Measurements from ENCODE around the gene CPN2.

The CPN2 gene

DNA sequence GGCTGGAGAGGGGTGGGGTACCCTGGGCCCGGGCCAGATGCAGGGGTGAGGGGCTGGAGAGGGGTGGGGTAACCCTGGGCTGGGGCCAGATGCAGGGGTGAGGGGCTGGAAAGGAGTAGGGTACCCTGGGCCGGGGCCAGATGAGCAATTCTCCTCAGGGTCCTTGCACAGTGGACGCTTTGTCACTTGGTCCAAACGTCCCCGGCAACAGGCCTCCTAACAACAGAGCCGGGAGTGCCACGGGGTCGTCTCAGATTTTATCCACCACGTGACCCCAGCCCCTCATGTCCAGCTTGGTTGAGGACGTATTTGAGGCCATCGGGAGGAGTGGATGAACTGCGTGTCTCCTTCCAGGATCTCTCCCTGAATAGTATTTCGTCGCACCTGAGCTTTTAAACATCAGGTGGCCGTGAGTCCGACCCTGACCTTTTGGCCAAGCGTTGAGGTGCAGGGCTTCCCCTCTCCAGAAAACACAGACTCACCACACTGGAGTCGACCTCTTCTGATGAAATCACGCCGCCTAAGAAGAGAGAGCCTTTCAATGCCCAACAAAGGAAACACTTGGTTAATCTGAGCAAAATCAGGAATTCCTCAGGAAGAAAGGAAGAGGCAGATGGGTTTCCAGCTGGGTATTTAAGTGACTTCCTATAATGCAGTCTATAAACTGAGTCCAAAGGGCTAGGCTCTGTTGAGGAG is 31.2 kb upstream of the CPN2 start:
- TF ChIP-seq, protein P1, sequence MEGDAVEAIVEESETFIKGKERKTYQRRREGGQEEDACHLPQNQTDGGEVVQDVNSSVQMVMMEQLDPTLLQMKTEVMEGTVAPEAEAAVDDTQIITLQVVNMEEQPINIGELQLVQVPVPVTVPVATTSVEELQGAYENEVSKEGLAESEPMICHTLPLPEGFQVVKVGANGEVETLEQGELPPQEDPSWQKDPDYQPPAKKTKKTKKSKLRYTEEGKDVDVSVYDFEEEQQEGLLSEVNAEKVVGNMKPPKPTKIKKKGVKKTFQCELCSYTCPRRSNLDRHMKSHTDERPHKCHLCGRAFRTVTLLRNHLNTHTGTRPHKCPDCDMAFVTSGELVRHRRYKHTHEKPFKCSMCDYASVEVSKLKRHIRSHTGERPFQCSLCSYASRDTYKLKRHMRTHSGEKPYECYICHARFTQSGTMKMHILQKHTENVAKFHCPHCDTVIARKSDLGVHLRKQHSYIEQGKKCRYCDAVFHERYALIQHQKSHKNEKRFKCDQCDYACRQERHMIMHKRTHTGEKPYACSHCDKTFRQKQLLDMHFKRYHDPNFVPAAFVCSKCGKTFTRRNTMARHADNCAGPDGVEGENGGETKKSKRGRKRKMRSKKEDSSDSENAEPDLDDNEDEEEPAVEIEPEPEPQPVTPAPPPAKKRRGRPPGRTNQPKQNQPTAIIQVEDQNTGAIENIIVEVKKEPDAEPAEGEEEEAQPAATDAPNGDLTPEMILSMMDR (IDR thresholded peaks at IDR 0.05; ENCODE audit: low read depth, low read length, missing control alignments), result no peak
- no peak overlapping the region for H3K4me3 ChIP-seq (ENCODE audit: low read depth, low read length)
- DNase-seq (ENCODE audit: low read depth), result no peak

DNA sequence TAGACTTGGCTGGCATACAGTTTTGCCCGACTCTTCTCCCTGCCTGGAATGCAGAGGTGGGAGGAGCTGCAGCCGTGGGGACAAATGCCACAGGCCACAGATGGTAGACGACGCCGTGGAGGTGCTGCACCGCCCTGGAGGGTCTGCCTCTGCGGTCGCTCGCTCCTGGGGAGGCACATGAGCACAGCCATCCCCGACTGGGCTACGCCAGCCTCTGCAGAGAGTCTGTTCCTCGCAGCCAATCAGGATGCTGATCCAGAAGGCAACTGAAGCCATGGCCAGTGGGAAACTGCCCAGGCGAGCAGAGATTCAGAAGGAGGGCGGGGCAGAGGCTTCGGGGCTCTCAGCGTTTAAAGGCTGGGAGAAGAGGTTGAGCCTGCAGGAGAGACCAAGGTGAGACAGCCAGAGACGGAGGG is 30.3 kb upstream of the CPN2 start:
- TF ChIP-seq, protein P1 (IDR thresholded peaks at IDR 0.05; ENCODE audit: low read depth, low read length, missing control alignments), result no peak
- H3K4me3 ChIP-seq (ENCODE audit: low read depth, low read length), result no peak overlapping the region
- DNase-seq (ENCODE audit: low read depth), result no peak

DNA sequence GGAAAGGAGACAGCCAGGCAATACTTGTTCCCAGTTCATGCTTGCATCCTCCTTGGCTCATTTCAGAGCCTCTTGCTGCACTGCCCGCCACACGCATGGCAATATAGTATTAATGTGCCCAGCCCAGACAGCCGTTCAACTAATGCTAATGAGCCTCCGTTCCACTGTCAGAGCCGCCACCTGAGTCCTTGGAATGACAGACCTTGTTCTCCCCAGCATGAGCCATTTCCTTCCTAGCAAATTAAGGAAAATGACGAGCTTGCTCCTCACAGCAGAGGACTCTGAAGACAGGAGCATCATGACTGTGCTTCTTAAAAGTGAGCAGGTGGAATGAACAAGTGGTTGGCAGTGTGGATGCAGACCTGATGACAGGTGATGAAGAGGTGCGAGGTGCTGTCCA is 29.2 kb upstream of the CPN2 start:
- TF ChIP-seq, protein P1 (IDR thresholded peaks at IDR 0.05; ENCODE audit: low read depth, low read length, missing control alignments), result no peak
- H3K4me3 ChIP-seq (ENCODE audit: low read depth, low read length), result no peak overlapping the region
- DNase-seq (ENCODE audit: low read depth), result no peak

DNA sequence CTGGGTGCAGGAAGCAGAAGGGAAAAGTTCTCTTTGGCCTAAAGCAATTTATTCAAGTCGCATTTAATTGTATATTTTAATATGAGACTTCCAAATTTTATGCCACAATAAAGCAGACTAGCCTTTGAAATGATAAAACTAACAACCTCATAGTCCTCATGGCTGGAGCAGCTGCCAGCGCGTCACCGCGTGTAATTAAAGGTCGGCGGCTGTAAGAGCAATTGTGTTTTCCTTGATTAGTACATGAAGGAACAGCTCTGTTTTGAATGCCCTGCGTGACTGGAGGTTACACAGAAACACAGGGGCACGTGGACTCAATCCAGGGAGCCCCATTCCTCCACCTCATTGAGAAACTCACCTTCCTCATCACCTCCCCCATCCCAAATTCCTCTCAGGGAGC is 28.5 kb upstream of the CPN2 start:
- TF ChIP-seq, protein P1 (IDR thresholded peaks at IDR 0.05; ENCODE audit: low read depth, low read length, missing control alignments), result no peak
- no peak overlapping the region for H3K4me3 ChIP-seq (ENCODE audit: low read depth, low read length)
- no peak for DNase-seq (ENCODE audit: low read depth)

DNA sequence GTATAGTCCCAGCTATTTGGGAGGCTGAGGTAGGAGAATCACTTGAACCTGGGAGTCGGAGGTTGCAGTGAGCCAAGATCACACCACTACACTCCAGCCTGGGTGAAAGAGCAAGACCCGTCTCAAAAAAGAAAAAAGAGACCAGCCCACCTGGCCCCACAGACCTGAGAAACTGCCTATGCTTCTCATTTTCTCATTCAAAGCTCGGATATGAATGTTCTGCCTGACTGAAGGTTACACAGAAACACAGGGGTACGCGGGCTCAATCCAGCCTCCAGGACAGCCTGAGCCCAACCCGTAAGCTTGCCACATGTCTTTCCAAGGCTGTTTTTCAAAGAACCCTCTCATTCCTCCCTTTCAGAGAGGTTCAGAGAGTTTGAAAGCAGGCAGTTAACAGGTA is 28.1 kb upstream of the CPN2 start:
- no peak for DNase-seq (ENCODE audit: low read depth)
- no peak overlapping the region for H3K4me3 ChIP-seq (ENCODE audit: low read depth, low read length)
- TF ChIP-seq, protein P1 (IDR thresholded peaks at IDR 0.05; ENCODE audit: low read depth, low read length, missing control alignments), result no peak

DNA sequence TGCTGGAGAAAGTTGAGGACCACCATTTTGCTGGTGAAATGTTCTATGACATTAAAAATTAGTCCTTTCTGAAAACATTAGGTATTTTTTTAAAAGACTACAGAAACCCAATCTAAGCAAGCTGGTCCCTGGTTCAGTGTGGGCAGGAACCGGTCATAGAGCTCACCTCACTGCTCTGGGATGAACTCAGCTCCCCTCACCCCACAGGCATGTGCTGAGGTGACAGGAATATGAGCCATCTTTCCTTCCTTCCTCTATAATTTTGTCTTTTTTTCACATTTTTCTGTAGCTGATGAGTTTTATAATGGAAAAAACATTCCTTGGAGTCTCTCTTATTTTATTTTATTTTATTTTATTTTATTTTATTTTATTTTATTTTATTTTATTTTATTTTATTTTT is 26.6 kb upstream of the CPN2 start:
- DNase-seq (ENCODE audit: low read depth), result no peak
- TF ChIP-seq, protein P1 (IDR thresholded peaks at IDR 0.05; ENCODE audit: low read depth, low read length, missing control alignments), result no peak
- no peak overlapping the region for H3K4me3 ChIP-seq (ENCODE audit: low read depth, low read length)

DNA sequence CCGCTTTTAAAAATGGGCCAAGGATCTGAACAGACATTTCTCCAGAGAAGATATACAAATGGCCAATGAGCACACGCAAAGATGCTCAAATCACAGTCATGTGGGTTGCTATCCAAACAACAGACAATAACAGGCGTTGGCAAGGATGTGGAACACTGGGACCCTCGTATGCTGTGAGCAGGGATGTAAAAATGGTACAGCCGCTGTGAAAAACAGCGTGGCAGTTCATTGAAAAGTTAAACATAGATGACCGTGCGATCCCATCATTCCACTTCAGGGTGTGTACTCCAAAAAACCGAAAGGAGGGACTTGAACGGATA is 25.1 kb upstream of the CPN2 start:
- no peak overlapping the region for H3K4me3 ChIP-seq (ENCODE audit: low read depth, low read length)
- no peak for DNase-seq (ENCODE audit: low read depth)
- TF ChIP-seq, protein P1 (IDR thresholded peaks at IDR 0.05; ENCODE audit: low read depth, low read length, missing control alignments), result no peak

Data from GM12864 (cell line).